Spleen (tissue), 7 donors: ENCODE data around the gene PSMD2.

ENCODE experiments used
- POLR2A ChIP-seq, 3 donors: fragments of 450-650 bp; IDR thresholded peaks; one replicate each; pipeline ENCODE4 v1.5.1; 2017; ENCODE audit warnings: antibody characterized with exemption in 3 of 3, mild to moderate bottlenecking in 1 of 3
- TF ChIP-seq, protein P1 (sequence below), 11 experiments: fragments of 200-600 bp in 7 of 11; fragments of 450-650 bp in 4 of 11; sonication (generic) in 4 of 11; IDR thresholded peaks in 8 of 11; conservative IDR thresholded peaks in 3 of 11; 1 replicate in 7 of 11; 2 replicates in 4 of 11; pipeline versions ENCODE4 v1.4.0 to v1.8.0; 2016 to 2021; ENCODE audit warnings: antibody characterized with exemption in 11 of 11, inconsistent platforms in 4 of 11, mild to moderate bottlenecking in 1 of 11
- donor health status: DM: no; HTN: no; CAD: no; lungs with moderate emphysema.
- donor health status: DM: no; HTN: no; CAD: no.
- donor health status: DM: no; HTN: no; CAD: no.

DNA sequence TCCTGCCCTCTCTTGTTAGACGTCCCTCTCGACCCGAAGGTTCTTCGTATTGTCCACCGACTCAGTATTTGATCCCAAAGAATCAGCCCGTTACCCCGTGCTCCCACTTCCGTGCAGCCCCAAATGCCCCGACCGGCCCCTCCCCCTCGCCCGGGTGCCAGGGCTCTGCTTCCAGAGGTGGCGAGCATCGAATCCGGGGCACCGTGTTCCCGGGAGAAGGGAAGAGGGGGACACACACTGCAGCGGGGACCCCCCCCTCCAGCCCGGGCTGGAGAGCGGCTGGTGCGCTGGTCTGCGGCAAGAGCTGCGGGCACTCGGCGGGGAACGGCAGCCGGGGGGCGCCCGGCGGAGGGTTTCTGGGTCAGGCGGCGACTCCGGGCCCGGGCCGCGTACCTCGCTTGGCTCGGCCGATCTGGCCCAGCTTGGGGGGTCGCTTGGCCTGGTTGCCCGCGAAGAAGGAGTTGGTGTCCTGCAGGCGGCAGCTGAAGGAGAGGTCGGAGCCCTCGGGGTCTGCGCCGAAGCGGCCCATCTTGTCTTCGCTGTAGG, 38.2 kb upstream of the PSMD2 start:
- TF ChIP-seq, protein P1, sequence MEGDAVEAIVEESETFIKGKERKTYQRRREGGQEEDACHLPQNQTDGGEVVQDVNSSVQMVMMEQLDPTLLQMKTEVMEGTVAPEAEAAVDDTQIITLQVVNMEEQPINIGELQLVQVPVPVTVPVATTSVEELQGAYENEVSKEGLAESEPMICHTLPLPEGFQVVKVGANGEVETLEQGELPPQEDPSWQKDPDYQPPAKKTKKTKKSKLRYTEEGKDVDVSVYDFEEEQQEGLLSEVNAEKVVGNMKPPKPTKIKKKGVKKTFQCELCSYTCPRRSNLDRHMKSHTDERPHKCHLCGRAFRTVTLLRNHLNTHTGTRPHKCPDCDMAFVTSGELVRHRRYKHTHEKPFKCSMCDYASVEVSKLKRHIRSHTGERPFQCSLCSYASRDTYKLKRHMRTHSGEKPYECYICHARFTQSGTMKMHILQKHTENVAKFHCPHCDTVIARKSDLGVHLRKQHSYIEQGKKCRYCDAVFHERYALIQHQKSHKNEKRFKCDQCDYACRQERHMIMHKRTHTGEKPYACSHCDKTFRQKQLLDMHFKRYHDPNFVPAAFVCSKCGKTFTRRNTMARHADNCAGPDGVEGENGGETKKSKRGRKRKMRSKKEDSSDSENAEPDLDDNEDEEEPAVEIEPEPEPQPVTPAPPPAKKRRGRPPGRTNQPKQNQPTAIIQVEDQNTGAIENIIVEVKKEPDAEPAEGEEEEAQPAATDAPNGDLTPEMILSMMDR (IDR thresholded peaks at IDR 0.05 in 8 of 11, conservative IDR thresholded peaks at IDR 0.05 in 3 of 11) = peak in 1 of 11 experiments; percentile 9
- TF ChIP-seq POLR2A (IDR thresholded peaks at IDR 0.05) = no peak
